Cardiac muscle cell (in vitro differentiated cells and primary cell): ENCODE results near the gene TRIM52. TPM values are rescaled to one million over a fixed set of nuclear protein-coding genes. Genes with fewer than 3 reads are reported as not detected.
"Not testable (repeated sequence)": the region's sequence is repeated elsewhere in the genome, so short reads cannot be mapped to it uniquely, and the experiment has no call there.

ENCODE experiments used
- DNase-seq, 2 donors: peaks; one replicate each; pipeline versions ENCODE4 v3.0.0 to v3.0.0-alpha.2; 2010 to 2017; ENCODE audit warnings: low read depth in 1 of 2, low spot score in 1 of 2
- H3K27ac ChIP-seq: fragments of 200-600 bp; sonication (generic); 2 replicates; pipeline ENCODE4 v1.5.1; 2016
- H3K27me3 ChIP-seq: fragments of 200-600 bp; sonication (generic); 2 replicates; pipeline ENCODE4 v1.6.0; 2016; ENCODE audit warnings: control low read depth
- H3K36me3 ChIP-seq: fragments of 200-600 bp; sonication (generic); 2 replicates; pipeline ENCODE4 v1.5.1; 2016; ENCODE audit warnings: control low read depth
- H3K4me1 ChIP-seq: fragments of 200-600 bp; sonication (generic); 2 replicates; pipeline ENCODE4 v1.8.1; 2017; ENCODE audit warnings: low read depth, mild to moderate bottlenecking, mixed run types
- H3K4me3 ChIP-seq: fragments of 200-600 bp; sonication (generic); 2 replicates; pipeline ENCODE4 v1.5.1; 2016; ENCODE audit warnings: mild to moderate bottlenecking
- H3K9me3 ChIP-seq: fragments of 200-600 bp; sonication (generic); 2 replicates; pipeline ENCODE4 v1.5.1; 2017; ENCODE audit warnings: low read depth, mild to moderate bottlenecking, control low read depth
- polyA plus RNA-seq: library from polyadenylated mRNA; unstranded; fragments of >200 nt; fragmentation: Nextera tagmentation; extraction: Ambion mirVana; gene quantifications from 2 replicates; pipeline ENCODE4 v1.2.1, GENCODE V29; 2016
- total RNA-seq: library from RNA; depleted of rRNA; stranded (reverse); fragments of >200 nt; gene quantifications from 2 replicates; pipeline ENCODE4 v1.2.3, GENCODE V29; 2016
- TF ChIP-seq, protein P1 (sequence below): IDR thresholded peaks from 2 replicates; pipeline ENCODE4 v1.5.1; 2012; ENCODE audit warnings: low read depth, mild to moderate bottlenecking, low read length

TRIM52 gene
- total and polyA plus RNA-seq, 2 experiments from 2014 or later, result 10.5 to 12.3 TPM

- no peak for DNase-seq
- Histone ChIP-seq H3K36me3 (no peaks in the 10 kb centered on the region), H3K27me3 (peaks cover 30% of the 10 kb centered on the region), H3K4me3 (peak overlapping the region; percentile 28), H3K9me3 (no peaks in the 10 kb centered on the region), H3K27ac (no peak overlapping the region), H3K4me1 (no peaks in the 10 kb centered on the region)
- TF ChIP-seq, protein P1, sequence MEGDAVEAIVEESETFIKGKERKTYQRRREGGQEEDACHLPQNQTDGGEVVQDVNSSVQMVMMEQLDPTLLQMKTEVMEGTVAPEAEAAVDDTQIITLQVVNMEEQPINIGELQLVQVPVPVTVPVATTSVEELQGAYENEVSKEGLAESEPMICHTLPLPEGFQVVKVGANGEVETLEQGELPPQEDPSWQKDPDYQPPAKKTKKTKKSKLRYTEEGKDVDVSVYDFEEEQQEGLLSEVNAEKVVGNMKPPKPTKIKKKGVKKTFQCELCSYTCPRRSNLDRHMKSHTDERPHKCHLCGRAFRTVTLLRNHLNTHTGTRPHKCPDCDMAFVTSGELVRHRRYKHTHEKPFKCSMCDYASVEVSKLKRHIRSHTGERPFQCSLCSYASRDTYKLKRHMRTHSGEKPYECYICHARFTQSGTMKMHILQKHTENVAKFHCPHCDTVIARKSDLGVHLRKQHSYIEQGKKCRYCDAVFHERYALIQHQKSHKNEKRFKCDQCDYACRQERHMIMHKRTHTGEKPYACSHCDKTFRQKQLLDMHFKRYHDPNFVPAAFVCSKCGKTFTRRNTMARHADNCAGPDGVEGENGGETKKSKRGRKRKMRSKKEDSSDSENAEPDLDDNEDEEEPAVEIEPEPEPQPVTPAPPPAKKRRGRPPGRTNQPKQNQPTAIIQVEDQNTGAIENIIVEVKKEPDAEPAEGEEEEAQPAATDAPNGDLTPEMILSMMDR, result no peak
Observed at GRCh38 chr5:181215997-181216989, 44.6 kb downstream of the TRIM52 start.

DNA sequence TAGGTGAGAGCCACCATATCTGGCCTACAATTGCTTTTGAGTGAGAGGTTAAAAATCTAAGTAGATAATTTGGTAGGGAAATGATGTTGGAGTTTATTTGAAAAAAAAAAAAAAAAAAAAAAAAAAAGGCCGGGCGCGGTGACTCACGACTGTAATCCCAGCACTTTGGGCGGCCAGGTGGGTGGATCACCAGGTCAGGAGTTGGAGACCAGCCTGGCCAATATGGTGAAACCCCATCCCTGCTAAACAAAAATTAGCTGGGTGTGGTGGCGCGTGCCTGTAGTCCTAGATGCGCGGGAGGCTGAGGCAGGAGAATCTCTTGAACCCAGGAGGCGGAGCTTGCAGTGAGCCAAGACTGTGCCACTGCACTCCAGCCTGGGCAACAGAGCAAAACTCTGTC lies 46.7 kb downstream of the TRIM52 start:
- H3K27me3 ChIP-seq, result peaks cover 30% of the 10 kb centered on the region
- not testable (repeated sequence) for H3K27ac ChIP-seq, H3K4me3 ChIP-seq, H3K9me3 ChIP-seq, DNase-seq, H3K4me1 ChIP-seq, H3K36me3 ChIP-seq

GRCh38 chr5:181212934-181213333 lies 48.0 kb downstream of the TRIM52 start:
- Histone ChIP-seq H3K27me3 (peaks cover 30% of the 10 kb centered on the region), H3K9me3 (no peaks in the 10 kb centered on the region), H3K36me3 (no peaks in the 10 kb centered on the region), H3K4me3 (no peak overlapping the region), H3K27ac (no peak overlapping the region), H3K4me1 (no peaks in the 10 kb centered on the region)
- TF ChIP-seq, protein P1, result no peak
- no peak for DNase-seq

- Histone ChIP-seq H3K4me1 (no peaks in the 10 kb centered on the region), H3K9me3 (no peaks in the 10 kb centered on the region), H3K4me3 (no peak overlapping the region), H3K27me3 (peaks cover 30% of the 10 kb centered on the region), H3K27ac (no peak overlapping the region), H3K36me3 (no peaks in the 10 kb centered on the region)
- TF ChIP-seq, protein P1, result no peak
- no peak for DNase-seq
Observed at GRCh38 chr5:181212080-181212479, 48.9 kb downstream of the TRIM52 start.

DNA sequence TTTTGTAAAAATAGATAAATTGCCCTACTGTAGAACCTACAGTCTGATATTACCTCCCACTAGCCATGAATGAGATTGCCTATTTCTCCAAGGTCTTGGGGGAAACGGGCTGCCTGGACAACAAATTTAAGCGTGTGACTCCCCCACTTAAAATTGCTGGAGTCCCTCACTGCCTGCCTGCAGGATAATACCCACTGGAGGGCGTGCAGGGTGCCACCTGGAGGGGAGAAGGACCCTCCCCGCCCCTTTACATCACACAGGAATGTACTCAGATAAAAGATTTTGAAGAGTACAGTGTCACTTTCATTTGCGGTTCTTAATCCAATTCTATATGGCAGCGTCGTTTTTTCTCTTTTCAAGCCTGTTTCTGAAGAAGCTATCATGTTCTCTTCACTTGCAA lies 49.7 kb downstream of the TRIM52 start:
- Histone ChIP-seq H3K27ac (no peak overlapping the region), H3K36me3 (no peaks in the 10 kb centered on the region), H3K4me1 (no peaks in the 10 kb centered on the region), H3K9me3 (no peaks in the 10 kb centered on the region), H3K4me3 (no peak overlapping the region), H3K27me3 (peaks cover 25% of the 10 kb centered on the region)
- no peak for DNase-seq
- TF ChIP-seq, protein P1, result no peak

DNA sequence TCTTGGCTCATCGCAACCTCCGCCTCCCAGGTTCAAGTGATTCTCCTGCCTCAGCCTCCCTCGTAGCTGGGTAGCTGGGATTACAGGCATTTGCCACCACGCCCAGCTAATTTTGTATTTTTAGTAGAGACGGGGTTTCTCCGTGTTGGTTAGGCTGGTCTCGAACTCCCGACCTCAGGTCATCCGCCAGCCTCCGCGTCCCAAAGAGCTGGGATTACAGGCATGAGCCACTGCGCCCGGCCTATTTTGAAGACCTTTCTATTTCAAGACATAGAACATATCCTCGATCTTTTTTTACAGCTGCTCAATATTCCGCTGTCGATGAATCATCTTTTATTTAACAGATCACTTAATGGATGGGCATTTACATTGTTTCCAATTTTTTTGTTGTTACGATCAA lies 50.2 kb downstream of the TRIM52 start:
- DNase-seq, result not testable (repeated sequence)

DNA sequence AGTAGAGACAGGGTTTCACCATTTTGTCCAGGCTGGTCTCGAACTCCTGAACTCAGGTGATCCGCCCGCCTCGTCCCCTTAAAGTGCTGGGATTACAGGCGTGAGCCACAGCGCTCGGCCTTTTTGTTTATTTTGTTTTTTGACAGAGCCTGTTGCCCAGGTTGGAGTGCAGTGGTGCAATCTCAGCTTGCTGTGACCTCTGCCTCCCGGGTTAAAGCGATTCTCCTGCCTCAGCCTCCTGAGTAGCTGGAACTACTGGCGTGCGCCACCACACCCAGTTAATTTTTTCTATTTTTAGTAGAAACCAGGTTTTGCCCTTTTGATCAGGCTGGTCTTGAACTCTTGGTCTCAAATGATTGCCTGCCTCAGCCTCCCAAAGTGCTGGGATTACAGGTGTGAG lies 50.8 kb downstream of the TRIM52 start:
- H3K36me3 ChIP-seq, DNase-seq, H3K4me1 ChIP-seq, H3K9me3 ChIP-seq, H3K4me3 ChIP-seq, H3K27ac ChIP-seq: not testable (repeated sequence)
- H3K27me3 ChIP-seq, result peaks cover 31% of the 10 kb centered on the region

More for the DNA sequence above, 50.2 kb downstream of the TRIM52 start:
- H3K4me1 ChIP-seq, H3K27ac ChIP-seq, H3K9me3 ChIP-seq, H3K36me3 ChIP-seq, H3K4me3 ChIP-seq: not testable (repeated sequence)
- peaks cover 26% of the 10 kb centered on the region for H3K27me3 ChIP-seq

- DNase-seq, H3K4me3 ChIP-seq, H3K4me1 ChIP-seq, H3K9me3 ChIP-seq, H3K27ac ChIP-seq, H3K36me3 ChIP-seq: not testable (repeated sequence)
- peaks cover 43% of the 10 kb centered on the region for H3K27me3 ChIP-seq
Observed at GRCh38 chr5:181209006-181209405, 51.9 kb downstream of the TRIM52 start.
